Fibroblast of lung (primary cell): ENCODE measurements around the gene TTC3.

ENCODE experiments used
- CTCF ChIP-seq, 2 donors: IDR thresholded peaks in 1 of 2; conservative IDR thresholded peaks in 1 of 2; 1 replicate in 1 of 2; 2 replicates in 1 of 2; pipeline ENCODE4 v1.5.1; 2011 to 2012; ENCODE audit warnings: low read length in 2 of 2, control low read depth in 1 of 2, inconsistent platforms in 1 of 2, low read depth in 1 of 2, mild to moderate bottlenecking in 1 of 2
- EZH2 ChIP-seq: IDR thresholded peaks from 2 replicates; pipeline ENCODE4 v1.5.1; 2012; ENCODE audit warnings: low read length, control low read depth, mild to moderate bottlenecking; ENCODE audit errors: missing control alignments

GRCh38 chr21:37085726-37086125 is 12.7 kb downstream of the TTC3 start:
- TF ChIP-seq CTCF (conservative IDR thresholded peaks at IDR 0.05 in 1 of 2, IDR thresholded peaks at IDR 0.05 in 1 of 2; ENCODE audit: low read depth in 1 of 2, low read length in 2 of 2) = no peak
- TF ChIP-seq EZH2 = no peak
